Tibial artery (tissue), 4 donors: ENCODE data around the gene PSD.

ENCODE experiments used
- DNase-seq, 2 donors: peaks; one replicate each; pipeline ENCODE4 v3.0.0-alpha.2; 2019
- H3K27ac ChIP-seq, 2 donors: fragments of 200-600 bp; sonication (generic) in 1 of 2; 1 replicate in 1 of 2; 2 replicates in 1 of 2; pipeline ENCODE4 v1.5.1; 2018 to 2019; ENCODE audit warnings: mild to moderate bottlenecking in 1 of 2
- H3K27me3 ChIP-seq, 2 donors: fragments of 200-600 bp; sonication (generic) in 1 of 2; one replicate each; pipeline versions ENCODE4 v1.5.1 to v1.6.0; 2016 to 2019
- H3K36me3 ChIP-seq, 3 donors: fragments of 200-600 bp; sonication (generic) in 2 of 3; one replicate each; pipeline ENCODE4 v1.5.1; 2016 to 2019; ENCODE audit warnings: mild to moderate bottlenecking in 2 of 3
- H3K4me1 ChIP-seq, 4 donors: fragments of 200-600 bp; sonication (generic) in 2 of 4; 1 replicate in 3 of 4; 2 replicates in 1 of 4; pipeline ENCODE4 v1.5.1; 2016 to 2019
- H3K4me3 ChIP-seq, 2 donors: fragments of 200-600 bp; sonication (generic) in 1 of 2; 1 replicate in 1 of 2; 2 replicates in 1 of 2; pipeline ENCODE4 v1.5.1; 2018 to 2019; ENCODE audit warnings: mild to moderate bottlenecking in 2 of 2
- H3K9me3 ChIP-seq, 3 donors: fragments of 200-600 bp; sonication (generic) in 1 of 3; one replicate each; pipeline ENCODE4 v1.5.1; 2016 to 2019
- intact Hi-C: fragments of 100-400 bp; cut with DNase I; formaldehyde crosslinking; loops from one replicate; pipeline ENCODE4 v1.15.0; 2023; ENCODE audit warnings: low total_unique reads
- TF ChIP-seq, protein P1 (sequence below), 2 experiments: fragments of 200-600 bp in 1 of 2; fragments of 450-650 bp in 1 of 2; IDR thresholded peaks; one replicate each; pipeline ENCODE4 v1.5.1; 2017 to 2019; ENCODE audit warnings: antibody characterized with exemption in 2 of 2, mild to moderate bottlenecking in 1 of 2, moderate library complexity in 1 of 2

Gene PSD

DNA sequence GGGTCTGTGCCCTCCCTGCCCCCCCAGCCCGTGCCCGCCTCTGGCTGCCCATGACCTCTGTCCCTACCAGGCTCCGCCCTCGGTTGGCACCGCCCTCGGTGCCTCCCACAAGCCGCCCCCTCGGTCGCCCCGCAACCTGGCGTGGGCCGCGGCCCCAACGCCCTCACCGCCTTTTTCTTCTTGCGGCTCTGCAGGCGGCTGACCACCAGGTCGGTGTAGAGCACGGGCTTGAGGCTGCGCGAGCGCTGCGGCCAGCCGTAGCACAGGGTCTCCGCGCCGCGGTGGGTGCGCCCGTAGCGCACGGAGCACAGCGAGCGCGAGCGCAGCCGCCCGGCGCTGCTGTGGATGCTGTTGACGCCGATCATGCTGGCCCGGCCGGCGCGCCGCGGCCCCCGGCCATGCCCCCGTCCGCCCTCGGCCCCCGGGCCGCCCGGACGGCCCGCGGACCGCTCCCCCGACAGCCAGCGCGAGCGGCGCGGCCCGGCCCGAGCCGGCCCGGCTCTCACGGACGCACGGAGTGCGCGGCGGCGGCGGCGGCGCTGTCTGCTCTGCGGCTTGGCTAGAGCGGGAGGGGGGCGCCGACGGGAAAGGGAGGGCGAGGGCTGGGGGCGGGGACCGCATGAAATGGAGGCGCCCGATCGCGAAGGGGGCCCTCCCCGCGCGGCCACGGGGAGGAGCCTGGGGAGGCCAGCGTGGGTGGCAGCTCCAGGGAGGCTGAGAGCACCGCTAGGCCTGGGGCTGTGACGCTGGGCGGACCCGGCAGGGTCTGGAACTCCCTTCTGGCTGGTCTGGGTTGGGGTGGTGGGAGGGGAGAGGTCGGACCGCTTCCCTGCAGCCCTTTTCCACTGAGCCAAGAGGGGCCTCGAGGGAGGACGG lies 9.6 kb downstream of the PSD start:
- no peak for DNase-seq
- Histone ChIP-seq H3K27me3 (peaks cover 0 to 80% of the 10 kb centered on the region in 2 donors), H3K9me3 (no peaks in the 10 kb centered on the region), H3K27ac (no peak overlapping the region), H3K4me1 (peaks cover 0 to 26% (median 14%) of the 10 kb centered on the region in 4 donors), H3K36me3 (no peaks in the 10 kb centered on the region), H3K4me3 (peak overlapping the region; percentile 10 to 43)
- TF ChIP-seq, protein P1, sequence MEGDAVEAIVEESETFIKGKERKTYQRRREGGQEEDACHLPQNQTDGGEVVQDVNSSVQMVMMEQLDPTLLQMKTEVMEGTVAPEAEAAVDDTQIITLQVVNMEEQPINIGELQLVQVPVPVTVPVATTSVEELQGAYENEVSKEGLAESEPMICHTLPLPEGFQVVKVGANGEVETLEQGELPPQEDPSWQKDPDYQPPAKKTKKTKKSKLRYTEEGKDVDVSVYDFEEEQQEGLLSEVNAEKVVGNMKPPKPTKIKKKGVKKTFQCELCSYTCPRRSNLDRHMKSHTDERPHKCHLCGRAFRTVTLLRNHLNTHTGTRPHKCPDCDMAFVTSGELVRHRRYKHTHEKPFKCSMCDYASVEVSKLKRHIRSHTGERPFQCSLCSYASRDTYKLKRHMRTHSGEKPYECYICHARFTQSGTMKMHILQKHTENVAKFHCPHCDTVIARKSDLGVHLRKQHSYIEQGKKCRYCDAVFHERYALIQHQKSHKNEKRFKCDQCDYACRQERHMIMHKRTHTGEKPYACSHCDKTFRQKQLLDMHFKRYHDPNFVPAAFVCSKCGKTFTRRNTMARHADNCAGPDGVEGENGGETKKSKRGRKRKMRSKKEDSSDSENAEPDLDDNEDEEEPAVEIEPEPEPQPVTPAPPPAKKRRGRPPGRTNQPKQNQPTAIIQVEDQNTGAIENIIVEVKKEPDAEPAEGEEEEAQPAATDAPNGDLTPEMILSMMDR (IDR thresholded peaks at IDR 0.05) = no peak
- intact Hi-C loops = no loop called here

DNA sequence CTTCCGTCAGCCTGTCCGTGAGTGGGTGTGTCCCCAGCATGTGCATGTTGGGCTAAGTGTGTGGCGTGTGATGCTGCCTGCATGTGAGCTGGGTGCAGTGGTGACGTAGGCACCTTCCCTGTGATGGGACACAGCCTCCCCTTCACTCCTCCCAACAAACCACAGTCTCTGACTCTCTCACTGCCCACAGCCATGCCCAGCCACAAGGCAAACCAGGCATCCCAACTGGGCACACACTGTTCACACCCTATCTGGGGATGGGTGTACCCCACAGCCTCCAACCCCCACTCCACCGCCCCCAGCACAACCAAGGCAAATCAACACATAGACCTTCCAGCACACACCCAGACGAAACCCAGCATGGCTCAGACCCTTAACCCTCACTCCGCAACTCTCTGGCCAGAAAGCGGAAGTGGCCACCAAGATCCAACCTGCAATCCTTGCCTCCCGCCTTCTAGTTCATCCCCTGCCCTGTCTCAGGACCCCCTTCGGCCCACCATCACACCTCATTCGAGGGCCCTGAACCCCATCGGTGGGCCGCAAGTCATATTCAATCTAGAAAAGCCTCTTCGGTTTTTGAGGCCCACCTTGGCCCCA lies 10.4 kb downstream of the PSD start:
- Histone ChIP-seq H3K36me3 (peaks cover 0 to 1% (median 0%) of the 10 kb centered on the region in 3 donors), H3K27me3 (peaks cover 0 to 73% of the 10 kb centered on the region in 2 donors), H3K27ac (no peak overlapping the region), H3K4me1 (peaks cover 0 to 26% (median 14%) of the 10 kb centered on the region in 4 donors), H3K9me3 (no peaks in the 10 kb centered on the region), H3K4me3 (peak overlapping the region; percentile 10 to 43)
- DNase-seq = no peak
- TF ChIP-seq, protein P1 (IDR thresholded peaks at IDR 0.05) = no peak
- intact Hi-C loops = no loop called here

DNA sequence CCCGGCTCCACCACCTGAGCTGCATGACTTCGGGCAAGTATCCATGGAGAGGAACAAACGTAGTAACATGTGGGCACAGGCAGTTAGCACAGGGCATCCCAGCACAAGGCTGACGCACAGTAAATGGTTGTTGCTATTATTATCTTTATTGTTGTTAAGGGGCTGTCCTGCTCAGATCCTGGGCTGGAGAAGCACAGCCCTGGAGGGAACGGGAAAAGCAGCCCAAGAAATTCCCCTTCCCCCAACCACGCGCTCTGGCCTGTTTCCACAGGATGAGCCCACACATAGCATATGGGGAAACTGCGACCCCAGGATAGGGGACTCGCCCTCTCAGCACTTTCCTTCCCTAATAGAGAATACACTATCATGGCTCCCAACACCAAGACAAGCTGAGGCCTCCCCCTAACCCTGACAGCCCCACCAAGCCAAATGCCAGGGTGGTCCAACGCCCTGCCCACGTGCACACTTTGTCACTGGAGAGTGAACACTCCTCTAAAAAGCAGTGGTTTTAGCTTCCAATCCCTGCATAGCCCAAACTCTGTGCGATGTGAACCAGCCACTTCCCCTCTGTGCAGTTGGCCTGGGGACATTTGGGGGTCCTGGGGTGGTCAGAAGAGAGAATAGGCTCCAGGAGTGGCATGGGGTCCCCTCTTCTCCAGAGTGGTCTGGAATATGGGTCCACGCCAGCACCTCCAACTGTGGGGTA lies 11.0 kb downstream of the PSD start:
- Histone ChIP-seq H3K4me1 (peaks cover 0 to 26% (median 14%) of the 10 kb centered on the region in 4 donors), H3K4me3 (no peak overlapping the region)
- intact Hi-C loops = no loop called here

DNA sequence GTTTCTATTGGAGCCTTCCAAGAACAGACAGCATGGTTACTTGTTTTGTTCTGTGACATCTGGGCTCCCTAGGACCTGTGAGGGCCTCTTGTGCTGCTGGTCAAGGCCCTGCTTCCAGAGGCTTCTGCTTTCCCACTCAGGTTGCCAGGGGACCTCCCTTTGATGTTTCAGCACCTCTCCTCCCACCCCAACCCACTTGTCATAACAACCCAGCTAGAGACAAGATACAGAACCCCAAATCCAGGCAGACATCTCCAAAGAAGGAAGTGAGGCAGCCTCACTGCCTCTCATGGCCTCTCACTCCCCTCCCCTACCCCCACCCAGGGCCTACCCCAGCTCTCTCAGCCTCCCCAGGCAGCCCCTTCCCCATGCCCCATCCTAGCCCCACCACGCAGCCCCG lies 11.8 kb downstream of the PSD start:
- Histone ChIP-seq H3K27ac (no peak overlapping the region), H3K4me1 (peaks cover 0 to 26% (median 14%) of the 10 kb centered on the region in 4 donors), H3K27me3 (peaks cover 0 to 58% of the 10 kb centered on the region in 2 donors), H3K4me3 (no peak overlapping the region), H3K36me3 (peaks cover 3 to 15% (median 12%) of the 10 kb centered on the region in 3 donors), H3K9me3 (no peaks in the 10 kb centered on the region)
- intact Hi-C loops = no loop called here
- TF ChIP-seq, protein P1 (IDR thresholded peaks at IDR 0.05) = no peak
- DNase-seq = no peak

More for the DNA sequence above, 11.0 kb downstream of the PSD start:
- H3K36me3 ChIP-seq = peaks cover 0 to 8% (median 6%) of the 10 kb centered on the region in 3 donors
- H3K27ac ChIP-seq = no peak overlapping the region
- no peak for DNase-seq
- TF ChIP-seq, protein P1 (IDR thresholded peaks at IDR 0.05) = no peak
- H3K9me3 ChIP-seq = no peaks in the 10 kb centered on the region
- peaks cover 0 to 66% of the 10 kb centered on the region in 2 donors for H3K27me3 ChIP-seq

DNA sequence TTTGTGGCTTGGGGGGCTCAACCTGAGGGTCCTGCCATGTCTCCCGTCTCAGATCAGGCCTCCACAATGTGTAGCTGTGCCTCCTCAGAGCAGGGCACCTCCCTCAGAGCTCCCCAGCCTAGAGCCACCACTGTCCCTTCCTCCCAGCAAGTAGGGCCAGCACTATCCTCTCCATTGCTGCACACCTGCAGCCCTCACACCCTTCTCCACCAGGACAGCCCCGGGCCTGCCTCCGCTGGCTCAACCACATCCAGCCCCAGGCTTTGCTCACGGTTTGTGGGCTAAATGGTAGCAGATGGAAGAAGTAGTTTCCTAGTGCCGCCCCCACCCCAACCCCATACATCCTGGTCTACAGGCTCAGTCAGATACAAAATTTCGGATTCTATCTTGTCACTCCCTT lies 13.0 kb downstream of the PSD start:
- H3K9me3 ChIP-seq = no peaks in the 10 kb centered on the region
- TF ChIP-seq, protein P1 (IDR thresholded peaks at IDR 0.05) = no peak
- no peak overlapping the region for H3K4me3 ChIP-seq
- intact Hi-C loops = no loop called here
- peaks cover 0 to 20% (median 13%) of the 10 kb centered on the region in 4 donors for H3K4me1 ChIP-seq
- peaks cover 0 to 47% of the 10 kb centered on the region in 2 donors for H3K27me3 ChIP-seq
- H3K27ac ChIP-seq = no peak overlapping the region
- no peak for DNase-seq
- H3K36me3 ChIP-seq = peaks cover 12 to 27% (median 20%) of the 10 kb centered on the region in 3 donors
